Right renal pelvis (tissue), 4 donors: ENCODE measurements around the gene KDM2B. TPM values are rescaled to one million over a fixed set of nuclear protein-coding genes. Genes with fewer than 3 reads are reported as not detected.

Experiments used
- DNase-seq, 4 donors: peaks; one replicate each; pipeline ENCODE4 v3.0.0-alpha.2; 2013; ENCODE audit warnings: low read depth in 4 of 4, low spot score in 3 of 4, missing footprints in 1 of 4
- polyA plus RNA-seq, 4 donors: library from polyadenylated mRNA; unstranded; fragments of 120-200 nt; gene quantifications; one replicate each; pipeline ENCODE4 v1.2.1, GENCODE V29; 2013; ENCODE audit not compliant: insufficient read length in 4 of 4

KDM2B gene
- polyA plus RNA-seq: 10 to 100 TPM; 71.5 to 75.8 (median 74.1) TPM

GRCh38 chr12:121580959-121581685, at the start of gene KDM2B:
TSS of gene KDM2B (minus strand) at chr12:121581023. CDS start at chr12:121580911, 112 bp downstream.
- DNase-seq: no peak

- no peak for DNase-seq
Observed at GRCh38 chr12:121628536-121628935, 47.7 kb upstream of the KDM2B start.

- no peak for DNase-seq
Observed at GRCh38 chr12:121628037-121628436, 47.2 kb upstream of the KDM2B start.

GRCh38 chr12:121626853-121627640, 46.2 kb upstream of the KDM2B start:
- DNase-seq: peak in 3 of 4 donors; percentile 38 to 66 (median 44)

- DNase-seq: peak; percentile 93 to 95 (median 94)
Observed at GRCh38 chr12:121626087-121626852, 45.4 kb upstream of the KDM2B start, which contains the start of gene ORAI1. TSS of gene ORAI1 (plus strand) at chr12:121626530.

- DNase-seq: no peak
Observed at GRCh38 chr12:121620333-121620891, 39.6 kb upstream of the KDM2B start.

GRCh38 chr12:121618659-121619233, 37.9 kb upstream of the KDM2B start:
- no peak for DNase-seq

- no peak for DNase-seq
Observed at GRCh38 chr12:121614872-121615467, 34.1 kb upstream of the KDM2B start.

GRCh38 chr12:121613462-121613861, 32.6 kb upstream of the KDM2B start:
- no peak for DNase-seq

- no peak for DNase-seq
Observed at GRCh38 chr12:121611306-121611705, 30.5 kb upstream of the KDM2B start.

- DNase-seq: no peak
Observed at GRCh38 chr12:121610239-121611149, 29.7 kb upstream of the KDM2B start.

GRCh38 chr12:121608301-121608700, 27.5 kb upstream of the KDM2B start:
- no peak for DNase-seq

- no peak for DNase-seq
Observed at GRCh38 chr12:121603581-121603980, 22.8 kb upstream of the KDM2B start.

GRCh38 chr12:121602766-121603165, 21.9 kb upstream of the KDM2B start:
- DNase-seq: no peak

GRCh38 chr12:121600702-121601336, 20.0 kb upstream of the KDM2B start:
- no peak for DNase-seq

GRCh38 chr12:121596526-121596925, 15.7 kb upstream of the KDM2B start:
- no peak for DNase-seq

- DNase-seq: no peak
Observed at GRCh38 chr12:121595520-121595919, 14.7 kb upstream of the KDM2B start.

- DNase-seq: no peak
Observed at GRCh38 chr12:121592320-121592719, 11.5 kb upstream of the KDM2B start.
